ENCODE results near the gene TEKT5. TPM values are rescaled to one million over a fixed set of nuclear protein-coding genes. Genes with fewer than 3 reads are reported as not detected.

Gene TEKT5
- total and polyA plus RNA-seq, 9 of the 15 experiments (the other 6 are each of a cell fraction or from before 2014, with no cell fraction given): 0.10 to 0.19 TPM; not detected in 7

GRCh38 chr16:10579965-10580882 lies 114.5 kb downstream of the TEKT5 start, which contains the start of gene EMP2 (continued):
- TF ChIP-seq, protein P1, sequence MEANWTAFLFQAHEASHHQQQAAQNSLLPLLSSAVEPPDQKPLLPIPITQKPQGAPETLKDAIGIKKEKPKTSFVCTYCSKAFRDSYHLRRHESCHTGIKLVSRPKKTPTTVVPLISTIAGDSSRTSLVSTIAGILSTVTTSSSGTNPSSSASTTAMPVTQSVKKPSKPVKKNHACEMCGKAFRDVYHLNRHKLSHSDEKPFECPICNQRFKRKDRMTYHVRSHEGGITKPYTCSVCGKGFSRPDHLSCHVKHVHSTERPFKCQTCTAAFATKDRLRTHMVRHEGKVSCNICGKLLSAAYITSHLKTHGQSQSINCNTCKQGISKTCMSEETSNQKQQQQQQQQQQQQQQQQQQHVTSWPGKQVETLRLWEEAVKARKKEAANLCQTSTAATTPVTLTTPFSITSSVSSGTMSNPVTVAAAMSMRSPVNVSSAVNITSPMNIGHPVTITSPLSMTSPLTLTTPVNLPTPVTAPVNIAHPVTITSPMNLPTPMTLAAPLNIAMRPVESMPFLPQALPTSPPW (CRISPR knock-in tag; IDR thresholded peaks at IDR 0.05): peak; percentile 70
- TF ChIP-seq KDM5B (IDR thresholded peaks at IDR 0.05; ENCODE audit: insufficient replicate concordance, low read depth, low read length): peak; percentile 61
- TF ChIP-seq CREM (IDR thresholded peaks at IDR 0.05; ENCODE audit: low read depth): 0 out of 2 replicates have a peak, but pooled peaks have one; percentile 21
- TF ChIP-seq MEF2A (IDR thresholded peaks at IDR 0.05; ENCODE audit: control insufficient read depth, low read depth, low read length): no peak
- no peak for TF ChIP-seq CBX1 (IDR thresholded peaks at IDR 0.05; ENCODE audit: low read depth)
- no peak for TF ChIP-seq ZNF24 (IDR thresholded peaks at IDR 0.05)
- 0 out of 4 replicates have a peak, but pooled peaks of 1 of the 2 experiments have one; percentile 9 for TF ChIP-seq SRF (CRISPR knock-in tag; IDR thresholded peaks at IDR 0.05)
- peak; percentile 97 for TF ChIP-seq ZBTB7A (IDR thresholded peaks at IDR 0.05; ENCODE audit: borderline replicate concordance, control insufficient read depth, low read depth, low read length)
- TF ChIP-seq HMGN3 (IDR thresholded peaks at IDR 0.05; ENCODE audit: borderline replicate concordance, extremely low read depth, insufficient read length, low read depth, low read length): peak; percentile 34
- TF ChIP-seq, protein P2, sequence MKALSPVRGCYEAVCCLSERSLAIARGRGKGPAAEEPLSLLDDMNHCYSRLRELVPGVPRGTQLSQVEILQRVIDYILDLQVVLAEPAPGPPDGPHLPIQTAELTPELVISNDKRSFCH (CRISPR knock-in tag; IDR thresholded peaks at IDR 0.05): no peak
- TF ChIP-seq, protein P2 (tag; IDR thresholded peaks at IDR 0.05): peak; percentile 49; the same call in 1 of the 2 replicates
- TF ChIP-seq CTBP1 (IDR thresholded peaks at IDR 0.05; ENCODE audit: borderline replicate concordance): peak; percentile 8; the same call in 1 of the 2 replicates
- TF ChIP-seq MTA3 (IDR thresholded peaks at IDR 0.05; ENCODE audit: borderline replicate concordance): 0 out of 2 replicates have a peak, but pooled peaks have one; percentile 7
- TF ChIP-seq PCBP1 (IDR thresholded peaks at IDR 0.05; ENCODE audit: low read depth, low read length, poor library complexity, severe bottlenecking): peak; percentile 85
